ENCODE measurements around the gene CHST2.
"Not testable (repeated sequence)": the region's sequence is repeated elsewhere in the genome, so short reads cannot be mapped to it uniquely, and the experiment has no call there.

CHST2 gene

GRCh38 chr3:143137435-143138036 is 18.0 kb downstream of the CHST2 start:
- no peak for DNase-seq

- no peak for DNase-seq
Measured at GRCh38 chr3:143138953-143139352, 19.4 kb downstream of the CHST2 start.

- DNase-seq, result no peak
Measured at GRCh38 chr3:143139762-143140161, 20.2 kb downstream of the CHST2 start.

GRCh38 chr3:143140550-143140949 is 21.0 kb downstream of the CHST2 start:
- DNase-seq, result no peak

GRCh38 chr3:143142354-143142753 is 22.8 kb downstream of the CHST2 start:
- DNase-seq, result no peak

- no peak for DNase-seq
Measured at GRCh38 chr3:143145906-143146305, 26.3 kb downstream of the CHST2 start.

- no peak for DNase-seq
Measured at GRCh38 chr3:143146486-143147274, 27.1 kb downstream of the CHST2 start.

- no peak for DNase-seq
Measured at GRCh38 chr3:143147707-143148106, 28.1 kb downstream of the CHST2 start.

- no peak for DNase-seq
Measured at GRCh38 chr3:143150071-143150470, 30.5 kb downstream of the CHST2 start.

GRCh38 chr3:143151004-143151731 is 31.6 kb downstream of the CHST2 start:
- no peak for DNase-seq

- no peak for DNase-seq
Measured at GRCh38 chr3:143152043-143152442, 32.5 kb downstream of the CHST2 start.

- DNase-seq, result no peak
Measured at GRCh38 chr3:143155756-143156155, 36.2 kb downstream of the CHST2 start.

GRCh38 chr3:143158014-143158988 is 38.7 kb downstream of the CHST2 start:
- no peak for DNase-seq

GRCh38 chr3:143160437-143160836 is 40.9 kb downstream of the CHST2 start:
- DNase-seq, result no peak

- no peak for DNase-seq
Measured at GRCh38 chr3:143163562-143164100, 44.1 kb downstream of the CHST2 start.

- DNase-seq, result no peak
Measured at GRCh38 chr3:143165211-143165610, 45.6 kb downstream of the CHST2 start.

- DNase-seq, result not testable (repeated sequence)
Measured at GRCh38 chr3:143165612-143166285, 46.2 kb downstream of the CHST2 start.

GRCh38 chr3:143166376-143166775 is 46.8 kb downstream of the CHST2 start:
- DNase-seq, result no peak

GRCh38 chr3:143167969-143168854 is 48.6 kb downstream of the CHST2 start:
- no peak for DNase-seq

GRCh38 chr3:143168855-143169192 is 49.3 kb downstream of the CHST2 start:
- DNase-seq, result no peak

GRCh38 chr3:143170074-143170473 is 50.5 kb downstream of the CHST2 start:
- no peak for DNase-seq
